ENCODE data around the gene MS4A15.

The MS4A15 gene

GRCh38 chr11:60767388-60767811, 10.7 kb downstream of the MS4A15 start:
- TF ChIP-seq CTCF (IDR thresholded peaks at IDR 0.05; ENCODE audit: borderline replicate concordance, control extremely low read depth, extremely low read depth, insufficient read depth, missing control alignments) = no peak
- in situ Hi-C loops (cut with MboI; ENCODE audit: low sequenced_read_pairs, unreplicated experiment) = no loop called here
- DNase-seq (ENCODE audit: low spot score) = peak; percentile 55

- in situ Hi-C loops (cut with MboI; ENCODE audit: low sequenced_read_pairs, unreplicated experiment) = no loop called here
Measured at GRCh38 chr11:60768202-60768601, 11.5 kb downstream of the MS4A15 start.

GRCh38 chr11:60769273-60769672, 12.6 kb downstream of the MS4A15 start:
- TF ChIP-seq CTCF (IDR thresholded peaks at IDR 0.05; ENCODE audit: borderline replicate concordance, control extremely low read depth, extremely low read depth, insufficient read depth, missing control alignments) = no peak
- in situ Hi-C loops (cut with MboI; ENCODE audit: low sequenced_read_pairs, unreplicated experiment) = no loop called here
- no peak for DNase-seq (ENCODE audit: low spot score)

More at GRCh38 chr11:60768202-60768601, 11.5 kb downstream of the MS4A15 start:
- TF ChIP-seq CTCF (IDR thresholded peaks at IDR 0.05; ENCODE audit: borderline replicate concordance, control extremely low read depth, extremely low read depth, insufficient read depth, missing control alignments) = no peak
- DNase-seq (ENCODE audit: low spot score) = no peak

GRCh38 chr11:60769811-60770210, 13.1 kb downstream of the MS4A15 start:
- no peak for TF ChIP-seq CTCF (IDR thresholded peaks at IDR 0.05; ENCODE audit: borderline replicate concordance, control extremely low read depth, extremely low read depth, insufficient read depth, missing control alignments)
- DNase-seq (ENCODE audit: low spot score) = no peak
- in situ Hi-C loops (cut with MboI; ENCODE audit: low sequenced_read_pairs, unreplicated experiment) = loop anchor here (10.0 kb wide), 1 partner anchor 125 kb away; no protein-coding TSS in a partner anchor

GRCh38 chr11:60771146-60771545, 14.5 kb downstream of the MS4A15 start:
- in situ Hi-C loops (cut with MboI; ENCODE audit: low sequenced_read_pairs, unreplicated experiment) = loop anchor here (10.0 kb wide), 1 partner anchor 124 kb away; no protein-coding TSS in a partner anchor
- DNase-seq (ENCODE audit: low spot score) = no peak
- TF ChIP-seq CTCF (IDR thresholded peaks at IDR 0.05; ENCODE audit: borderline replicate concordance, control extremely low read depth, extremely low read depth, insufficient read depth, missing control alignments) = no peak

GRCh38 chr11:60771879-60772525, 15.3 kb downstream of the MS4A15 start:
- no peak for TF ChIP-seq CTCF (IDR thresholded peaks at IDR 0.05; ENCODE audit: borderline replicate concordance, control extremely low read depth, extremely low read depth, insufficient read depth, missing control alignments)
- DNase-seq (ENCODE audit: low spot score) = no peak
- in situ Hi-C loops (cut with MboI; ENCODE audit: low sequenced_read_pairs, unreplicated experiment) = loop anchor here (10.0 kb wide), 1 partner anchor 123 kb away; no protein-coding TSS in a partner anchor
